ENCODE results near the gene EBP. TPM values are rescaled to one million over a fixed set of nuclear protein-coding genes. Genes with fewer than 3 reads are reported as not detected.

The EBP gene
- total and polyA plus RNA-seq, 2 of the 8 experiments (the other 6 are each of a cell fraction or from before 2014, with no cell fraction given): 143 to 286 TPM

DNA sequence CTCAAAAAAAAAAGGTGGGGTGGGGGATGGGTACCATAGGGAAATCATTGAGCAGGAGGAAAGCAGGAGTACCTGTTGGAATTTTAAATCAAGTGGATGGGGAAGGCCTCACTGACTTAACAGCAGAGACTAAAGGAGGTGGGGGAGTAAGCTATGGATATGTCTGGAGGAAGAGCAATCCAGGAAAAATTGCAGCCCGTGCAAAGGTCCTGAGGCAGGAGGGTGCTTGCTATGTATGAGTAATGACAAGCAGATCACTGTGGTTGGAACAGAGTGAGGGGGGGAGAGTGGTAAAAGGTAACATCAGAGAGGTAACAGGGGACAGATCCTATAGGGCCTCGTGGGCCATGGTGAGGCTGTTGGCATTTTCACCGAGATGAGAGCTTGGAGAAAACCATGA is 41.5 kb upstream of the EBP start:
- Histone ChIP-seq H4K20me1 (replicated peaks in 1 of 2; ENCODE audit: control insufficient read depth in 1 of 2, insufficient read depth in 2 of 2, low read length in 2 of 2) (peaks cover 0 to 7% of the 10 kb centered on the region in 2 experiments), H2AK5ac (ENCODE audit: low read depth, low read length) (no peak overlapping the region), H3K14ac (ENCODE audit: insufficient read length) (no peak overlapping the region), H2BK5ac (ENCODE audit: low read depth, low read length) (no peak overlapping the region), H3K27me3 (replicated peaks in 1 of 4; ENCODE audit: control insufficient read depth in 3 of 4, extremely low read depth in 1 of 4, insufficient read depth in 3 of 4, low read length in 3 of 4) (no peaks in the 10 kb centered on the region), H3K9ac (replicated peaks in 1 of 4; ENCODE audit: extremely low read depth in 1 of 4, low read depth in 3 of 4, low read length in 3 of 4) (no peak overlapping the region), H3K4ac (replicated peaks; ENCODE audit: insufficient read length, low read depth, low read length) (no peak overlapping the region), H3K79me1 (ENCODE audit: low read depth, low read length) (no peaks in the 10 kb centered on the region), H3K23ac (ENCODE audit: insufficient read length) (no peak overlapping the region), H2BK120ac (replicated peaks; ENCODE audit: low read depth, low read length) (no peak overlapping the region), H2BK15ac (ENCODE audit: low read length) (no peak overlapping the region), H4K5ac (ENCODE audit: insufficient read length, low read depth, low read length) (no peak overlapping the region), H3K4me3 (ENCODE audit: extremely low read depth in 1 of 4, insufficient read depth in 2 of 4, low read depth in 3 of 4, low read length in 4 of 4) (no peak overlapping the region), H3K4me1 (replicated peaks in 1 of 4; ENCODE audit: control insufficient read depth in 3 of 4, insufficient read depth in 4 of 4, low read length in 3 of 4) (no peaks in the 10 kb centered on the region), H3K9me3 (ENCODE audit: insufficient read depth in 2 of 2, low read depth in 1 of 2, low read length in 1 of 2) (no peaks in the 10 kb centered on the region), H3K56ac (replicated peaks; ENCODE audit: insufficient read length, low read depth, low read length) (no peak overlapping the region), H2BK20ac (ENCODE audit: low read length) (no peak overlapping the region), H3K4me2 (ENCODE audit: insufficient read depth in 1 of 2, low read depth in 2 of 2, low read length in 2 of 2) (no peak overlapping the region), H4K8ac (ENCODE audit: extremely low read depth, insufficient read depth, low read length) (no peak overlapping the region), H2AFZ (ENCODE audit: low read length) (no peak overlapping the region), H3K27ac (ENCODE audit: low read depth, low read length) (no peak overlapping the region), H3K79me2 (ENCODE audit: control insufficient read depth in 1 of 2, insufficient read depth in 2 of 2, low read length in 2 of 2) (peaks cover 0 to 24% of the 10 kb centered on the region in 2 experiments; a peak in 2 of 4 replicates), H3K36me3 (ENCODE audit: control insufficient read depth in 2 of 4, insufficient read depth in 4 of 4, low read length in 3 of 4) (peaks cover 0 to 21% (median 5%) of the 10 kb centered on the region in 4 experiments; a peak in 5 of 8 replicates), H3K23me2 (ENCODE audit: low read depth, low read length) (peaks cover 3% of the 10 kb centered on the region; the same call in 1 of the 2 replicates), H4K91ac (replicated peaks; ENCODE audit: insufficient read length, low read length) (no peak overlapping the region), H2BK12ac (ENCODE audit: low read depth, low read length) (no peak overlapping the region), H3K18ac (ENCODE audit: extremely low read depth, low read length) (no peak overlapping the region)
- POLR2A ChIA-PET (ENCODE audit: partially characterized antibody): interaction anchor here (0.8 to 1.4 kb wide), 2 partner anchors 13 to 205 kb away, joined by 3 to 5 read pairs; no protein-coding TSS in a partner anchor
- 74% methylated on average over 2 of the region's 3 CpGs; no CpG with 5 or more reads in 1 of the 2 experiments for WGBS, 2 experiments (ENCODE audit: extremely low coverage in 1 of 2, insufficient coverage in 1 of 2, insufficient read length in 1 of 2, insufficient replicate concordance in 2 of 2, low coverage in 1 of 2, low lambda C conversion rate in 2 of 2, missing lambda C conversion rate in 1 of 2)
- FAIRE-seq (no peak), DNase-seq (ENCODE audit: low read depth in 1 of 2, low spot score in 2 of 2) (no peak)
- no peak for TF ChIP-seq SP4 (IDR thresholded peaks at IDR 0.05; ENCODE audit: low read length)
- CTCF ChIA-PET (ENCODE audit: partially characterized antibody): interaction anchor here (0.8 kb wide), 1 partner anchor 12 kb away, joined by 3 read pairs; no protein-coding TSS in a partner anchor
